Keratinocyte (primary cell): ENCODE results near the gene PTCD2.

Experiments
- EZH2 ChIP-seq: IDR thresholded peaks from one replicate; pipeline ENCODE4 v1.6.1; 2012; ENCODE audit warnings: inconsistent platforms, mild to moderate bottlenecking, low read length, moderate library complexity
- TF ChIP-seq, protein P1 (sequence below), 3 experiments: IDR thresholded peaks in 1 of 3; conservative IDR thresholded peaks in 1 of 3; optimal IDR thresholded peaks in 1 of 3; 2 replicates in 2 of 3; 3 replicates in 1 of 3; pipeline versions ENCODE3 to v1.5.1; 2011; ENCODE audit warnings: low read length in 3 of 3, mild to moderate bottlenecking in 3 of 3, moderate library complexity in 2 of 3, control low read depth in 1 of 3, inconsistent platforms in 1 of 3; ENCODE audit not compliant: insufficient read depth in 2 of 3; ENCODE audit errors: extremely low read depth in 1 of 3

DNA sequence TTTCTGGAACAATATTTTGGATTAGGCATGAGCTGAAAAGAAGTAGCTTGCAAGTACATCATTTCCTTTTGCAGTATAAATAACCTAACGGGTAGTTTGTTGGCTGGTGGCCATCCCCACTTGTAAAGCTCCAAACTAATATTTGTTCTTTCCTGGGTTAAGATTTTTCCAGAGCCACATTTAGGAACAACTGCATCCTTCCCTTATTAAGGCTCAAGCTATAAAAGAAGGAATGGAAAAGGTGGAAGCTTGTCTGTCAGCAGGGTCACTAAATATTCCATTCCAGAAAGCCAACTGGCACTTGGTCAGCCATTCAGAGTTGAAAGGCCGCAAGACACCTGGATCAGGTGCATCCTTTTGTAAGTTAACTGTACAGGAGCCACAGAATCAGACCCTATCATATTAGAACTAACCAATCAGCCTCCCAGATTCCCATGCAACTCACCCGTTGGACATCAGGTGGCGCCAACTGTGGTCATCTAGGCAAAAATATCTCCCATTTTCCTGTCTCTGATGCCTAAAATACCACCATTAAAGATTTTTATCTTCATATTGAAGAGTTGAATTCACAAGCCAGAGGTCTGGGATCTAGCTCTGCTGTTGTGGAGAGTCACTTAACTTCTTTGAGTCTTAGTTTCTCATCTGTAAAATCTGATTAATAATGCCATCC lies 82.9 kb downstream of the PTCD2 start:
- no peak for TF ChIP-seq EZH2
- TF ChIP-seq, protein P1, sequence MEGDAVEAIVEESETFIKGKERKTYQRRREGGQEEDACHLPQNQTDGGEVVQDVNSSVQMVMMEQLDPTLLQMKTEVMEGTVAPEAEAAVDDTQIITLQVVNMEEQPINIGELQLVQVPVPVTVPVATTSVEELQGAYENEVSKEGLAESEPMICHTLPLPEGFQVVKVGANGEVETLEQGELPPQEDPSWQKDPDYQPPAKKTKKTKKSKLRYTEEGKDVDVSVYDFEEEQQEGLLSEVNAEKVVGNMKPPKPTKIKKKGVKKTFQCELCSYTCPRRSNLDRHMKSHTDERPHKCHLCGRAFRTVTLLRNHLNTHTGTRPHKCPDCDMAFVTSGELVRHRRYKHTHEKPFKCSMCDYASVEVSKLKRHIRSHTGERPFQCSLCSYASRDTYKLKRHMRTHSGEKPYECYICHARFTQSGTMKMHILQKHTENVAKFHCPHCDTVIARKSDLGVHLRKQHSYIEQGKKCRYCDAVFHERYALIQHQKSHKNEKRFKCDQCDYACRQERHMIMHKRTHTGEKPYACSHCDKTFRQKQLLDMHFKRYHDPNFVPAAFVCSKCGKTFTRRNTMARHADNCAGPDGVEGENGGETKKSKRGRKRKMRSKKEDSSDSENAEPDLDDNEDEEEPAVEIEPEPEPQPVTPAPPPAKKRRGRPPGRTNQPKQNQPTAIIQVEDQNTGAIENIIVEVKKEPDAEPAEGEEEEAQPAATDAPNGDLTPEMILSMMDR (optimal IDR thresholded peaks at IDR 0.05 in 1 of 3, IDR thresholded peaks at IDR 0.05 in 1 of 3, conservative IDR thresholded peaks at IDR 0.05 in 1 of 3; ENCODE audit: extremely low read depth in 1 of 3, insufficient read depth in 2 of 3, low read length in 3 of 3) = peak; percentile 27 to 59 (median 53)
